Keratinocyte (primary cell): ENCODE results near the gene TOR3A. TPM values are rescaled to one million over a fixed set of nuclear protein-coding genes. Genes with fewer than 3 reads are reported as not detected.
A peak's percentile ranks its signal among the peaks of the same experiment; 100 is the strongest.
"Not testable (repeated sequence)": the region's sequence is repeated elsewhere in the genome, so short reads cannot be mapped to it uniquely, and the experiment has no call there.

ENCODE experiments used
- DNase-seq: peaks from one replicate; pipeline ENCODE4 v3.0.0-alpha.2; 2011; ENCODE audit warnings: low read depth, missing footprints, low spot score
- FAIRE-seq: peaks from 2 replicates; lab custom pipeline; 2011; peaks lifted over from hg19 to GRCh38; lab: Jason Lieb, UNC
- H2AFZ ChIP-seq: 2 replicates; pipeline ENCODE4 v1.6.0; 2012; ENCODE audit warnings: low read length, control low read depth, inconsistent platforms; ENCODE audit not compliant: control insufficient read depth
- H3K27ac ChIP-seq: 2 replicates; pipeline ENCODE4 v1.5.1; 2011; ENCODE audit warnings: low read length; ENCODE audit not compliant: control insufficient read depth, insufficient read depth
- H3K27me3 ChIP-seq: 3 replicates; pipeline ENCODE4 v1.6.0; 2011; ENCODE audit warnings: low read length; ENCODE audit not compliant: control insufficient read depth, insufficient read depth; ENCODE audit errors: extremely low read depth
- H3K36me3 ChIP-seq, 2 experiments: 2 replicates in 1 of 2; 3 replicates in 1 of 2; pipeline ENCODE4 v1.5.1; 2011; ENCODE audit warnings: low read length in 2 of 2, mild to moderate bottlenecking in 1 of 2; ENCODE audit not compliant: control insufficient read depth in 2 of 2, insufficient read depth in 2 of 2; ENCODE audit errors: extremely low read depth in 1 of 2
- H3K4me1 ChIP-seq: 3 replicates; pipeline ENCODE4 v1.5.1; 2011; ENCODE audit warnings: low read length; ENCODE audit not compliant: control insufficient read depth, insufficient read depth; ENCODE audit errors: extremely low read depth
- H3K4me2 ChIP-seq: 3 replicates; pipeline ENCODE4 v1.6.0; 2011; ENCODE audit warnings: low read depth, low read length; ENCODE audit not compliant: control insufficient read depth, insufficient read depth; ENCODE audit errors: extremely low read depth
- H3K4me3 ChIP-seq, 3 experiments: fragments of 200-600 bp in 1 of 3; sonication (generic) in 1 of 3; 2 replicates in 2 of 3; 3 replicates in 1 of 3; pipeline ENCODE4 v1.5.1; 2011 to 2016; ENCODE audit warnings: low read length in 3 of 3, mild to moderate bottlenecking in 3 of 3, control low read depth in 2 of 3, inconsistent platforms in 1 of 3, low read depth in 1 of 3, mixed read lengths in 1 of 3, mixed run types in 1 of 3, moderate library complexity in 1 of 3; ENCODE audit not compliant: control insufficient read depth in 2 of 3, insufficient read depth in 2 of 3; ENCODE audit errors: extremely low read depth in 1 of 3
- H3K79me2 ChIP-seq: 2 replicates; pipeline ENCODE4 v1.6.0; 2012; ENCODE audit warnings: low read length; ENCODE audit not compliant: control insufficient read depth, insufficient read depth
- H3K9ac ChIP-seq: 3 replicates; pipeline ENCODE4 v1.6.0; 2011; ENCODE audit warnings: low read length; ENCODE audit not compliant: control insufficient read depth, insufficient read depth; ENCODE audit errors: extremely low read depth
- H3K9me1 ChIP-seq: 3 replicates; pipeline ENCODE4 v1.6.0; 2011; ENCODE audit warnings: low read length; ENCODE audit not compliant: control insufficient read depth, insufficient read depth; ENCODE audit errors: extremely low read depth
- H3K9me3 ChIP-seq: 2 replicates; pipeline ENCODE4 v1.5.1; 2012; ENCODE audit warnings: low read depth, low read length; ENCODE audit not compliant: control insufficient read depth
- H4K20me1 ChIP-seq: 3 replicates; pipeline ENCODE4 v1.6.0; 2011; ENCODE audit warnings: low read length; ENCODE audit not compliant: control insufficient read depth, insufficient read depth; ENCODE audit errors: extremely low read depth
- CTCF ChIP-seq, 3 experiments: IDR thresholded peaks in 1 of 3; conservative IDR thresholded peaks in 1 of 3; optimal IDR thresholded peaks in 1 of 3; 2 replicates in 2 of 3; 3 replicates in 1 of 3; pipeline versions ENCODE3 to v1.5.1; 2011; ENCODE audit warnings: low read length in 3 of 3, mild to moderate bottlenecking in 3 of 3, moderate library complexity in 2 of 3, control low read depth in 1 of 3, inconsistent platforms in 1 of 3; ENCODE audit not compliant: insufficient read depth in 2 of 3; ENCODE audit errors: extremely low read depth in 1 of 3
- EZH2 ChIP-seq: IDR thresholded peaks from one replicate; pipeline ENCODE4 v1.6.1; 2012; ENCODE audit warnings: inconsistent platforms, mild to moderate bottlenecking, low read length, moderate library complexity
- dilution Hi-C: fragments of 300-500 bp; cut with MboI; formaldehyde crosslinking; loops from one replicate; pipeline ENCODE4 v1.7.0; 2020; ENCODE audit warnings: low sequenced_read_pairs; ENCODE audit not compliant: extremely low pct_ligation_motif_present
- polyA plus RNA-seq, 5 experiments: library from polyadenylated mRNA; depleted of rRNA in 3 of 5; stranded (reverse) in 3 of 5; stranded (forward) in 1 of 5; unstranded in 1 of 5; fragments of >200 nt; gene quantifications; 1 replicate in 1 of 5; 2 replicates in 3 of 5; 3 replicates in 1 of 5; pipeline versions ENCODE4 v1.2.1 to v1.2.3, GENCODE V29; 2011 to 2012; ENCODE audit warnings: missing spikeins in 2 of 5, low read depth in 1 of 5, low replicate concordance in 1 of 5

TOR3A gene
- polyA plus RNA-seq, 1 donor (not counting 4 experiments of a cell fraction or from before 2014, with no cell fraction given), result 16.8 TPM

GRCh38 chr1:179128520-179128919, 46.6 kb downstream of the TOR3A start:
- H3K27ac ChIP-seq, result peak overlapping the region; percentile 70
- H3K9me1 ChIP-seq, result no peaks in the 10 kb centered on the region
- FAIRE-seq (no peak), DNase-seq (no peak)
- H2AFZ ChIP-seq, result no peak overlapping the region
- peaks cover 20 to 26% of the 10 kb centered on the region in 2 experiments for H3K36me3 ChIP-seq
- no peaks in the 10 kb centered on the region for H3K27me3 ChIP-seq
- no peak for TF ChIP-seq CTCF (optimal IDR thresholded peaks at IDR 0.05 in 1 of 3, IDR thresholded peaks at IDR 0.05 in 1 of 3, conservative IDR thresholded peaks at IDR 0.05 in 1 of 3; ENCODE audit: extremely low read depth in 1 of 3, insufficient read depth in 2 of 3, low read length in 3 of 3)
- TF ChIP-seq EZH2, result no peak
- H3K4me3 ChIP-seq, result no peak overlapping the region
- H4K20me1 ChIP-seq, result no peaks in the 10 kb centered on the region
- peaks cover 65% of the 10 kb centered on the region for H3K79me2 ChIP-seq
- H3K4me2 ChIP-seq, result no peak overlapping the region
- no peaks in the 10 kb centered on the region for H3K9me3 ChIP-seq
- H3K9ac ChIP-seq, result peak overlapping the region; percentile 36
- peaks cover 53% of the 10 kb centered on the region for H3K4me1 ChIP-seq
- dilution Hi-C loops, result no loop called here

GRCh38 chr1:179129702-179130473, 48.0 kb downstream of the TOR3A start:
- Histone ChIP-seq H2AFZ (no peak overlapping the region), H3K27me3 (no peaks in the 10 kb centered on the region)

GRCh38 chr1:179135168-179135567, 53.3 kb downstream of the TOR3A start:
- H3K4me3 ChIP-seq, DNase-seq, H3K27ac ChIP-seq, H3K9me3 ChIP-seq, H3K27me3 ChIP-seq, dilution Hi-C loops, FAIRE-seq, H3K4me2 ChIP-seq, H3K9ac ChIP-seq, H3K9me1 ChIP-seq, H2AFZ ChIP-seq: not testable (repeated sequence)
- Histone ChIP-seq H3K79me2 (peaks cover 71% of the 10 kb centered on the region), H3K36me3 (peaks cover 9 to 16% of the 10 kb centered on the region in 2 experiments), H4K20me1 (peaks cover 14% of the 10 kb centered on the region), H3K4me1 (peaks cover 21% of the 10 kb centered on the region)

More at GRCh38 chr1:179129702-179130473, 48.0 kb downstream of the TOR3A start:
- H3K4me3 ChIP-seq, result no peak overlapping the region
- FAIRE-seq, result no peak
- no peaks in the 10 kb centered on the region for H4K20me1 ChIP-seq
- peaks cover 67% of the 10 kb centered on the region for H3K79me2 ChIP-seq
- dilution Hi-C loops, result no loop called here
- H3K9me1 ChIP-seq, result no peaks in the 10 kb centered on the region
- no peaks in the 10 kb centered on the region for H3K9me3 ChIP-seq
- H3K4me1 ChIP-seq, result peaks cover 53% of the 10 kb centered on the region
- H3K27ac ChIP-seq, result peak overlapping the region; percentile 70
- H3K36me3 ChIP-seq, result peaks cover 18 to 20% of the 10 kb centered on the region in 2 experiments
- no peak for DNase-seq
- no peak for TF ChIP-seq EZH2
- TF ChIP-seq CTCF (optimal IDR thresholded peaks at IDR 0.05 in 1 of 3, IDR thresholded peaks at IDR 0.05 in 1 of 3, conservative IDR thresholded peaks at IDR 0.05 in 1 of 3; ENCODE audit: extremely low read depth in 1 of 3, insufficient read depth in 2 of 3, low read length in 3 of 3), result no peak
- no peak overlapping the region for H3K9ac ChIP-seq
- H3K4me2 ChIP-seq, result peak overlapping the region; percentile 56
